WTC11 (cell line): Measurements from ENCODE around the gene RFTN1. TPM values are rescaled to one million over a fixed set of nuclear protein-coding genes. Genes with fewer than 3 reads are reported as not detected.

ENCODE experiments used
- ATAC-seq: fragments of 200-7000 bp; cut with Tn5 transposase; 2 replicates; pipeline ENCODE4 v1.10.0; 2021; ENCODE audit warnings: mild to moderate bottlenecking, moderate library complexity
- CTCF ChIA-PET: fragments of 300-600 bp; sonication (Branson Sonifier 250); formaldehyde crosslinking; loops from one replicate; lab custom pipeline; 2021; ENCODE audit warnings: antibody characterized with exemption; lab: Charles Lee
- POLR2A ChIA-PET: fragments of 350-600 bp; sonication (Branson Sonifier 250); formaldehyde crosslinking; loops from one replicate; lab custom pipeline; 2021; ENCODE audit warnings: antibody characterized with exemption; lab: Charles Lee
- DNase-seq: peaks from one replicate; pipeline ENCODE4 v3.0.0; 2021; ENCODE audit warnings: low spot score
- H3K27ac Mint-ChIP-seq: 2 replicates; pipeline ENCODE4 v1.8.0; 2021; ENCODE audit warnings: mixed read lengths
- H3K27me3 Mint-ChIP-seq: 2 replicates; pipeline ENCODE4 v1.8.0; 2021; ENCODE audit warnings: low read depth, mild to moderate bottlenecking, moderate library complexity, mixed read lengths
- H3K36me3 Mint-ChIP-seq: 2 replicates; pipeline ENCODE4 v1.8.0; 2021; ENCODE audit warnings: mixed read lengths
- H3K4me1 Mint-ChIP-seq: 2 replicates; pipeline ENCODE4 v1.8.0; 2022; ENCODE audit warnings: mixed read lengths
- H3K4me3 Mint-ChIP-seq: 2 replicates; pipeline ENCODE4 v1.8.0; 2021; ENCODE audit warnings: mild to moderate bottlenecking, moderate library complexity, mixed read lengths
- H3K9me3 Mint-ChIP-seq: 2 replicates; pipeline ENCODE4 v1.8.0; 2021; ENCODE audit warnings: mixed read lengths
- ATF6 ChIP-seq: sonication (generic); formaldehyde crosslinking; IDR thresholded peaks from 2 replicates; pipeline ENCODE4 v1.8.1; 2023; ENCODE audit warnings: mild to moderate bottlenecking, missing genetic modification reagents
- E2F1 ChIP-seq: sonication (generic); formaldehyde crosslinking; IDR thresholded peaks from 2 replicates; pipeline ENCODE4 v1.8.0; 2022; ENCODE audit warnings: mild to moderate bottlenecking, missing genetic modification reagents
- FOXJ3 ChIP-seq: sonication (generic); formaldehyde crosslinking; IDR thresholded peaks from 2 replicates; pipeline ENCODE4 v1.9.0; 2021; ENCODE audit warnings: missing genetic modification reagents, mild to moderate bottlenecking, borderline replicate concordance
- FOXK1 ChIP-seq: sonication (generic); formaldehyde crosslinking; IDR thresholded peaks from 2 replicates; pipeline ENCODE4 v1.8.0; 2022; ENCODE audit warnings: mild to moderate bottlenecking, moderate library complexity, missing genetic modification reagents
- HMGXB4 ChIP-seq: sonication (generic); formaldehyde crosslinking; IDR thresholded peaks from 2 replicates; pipeline ENCODE4 v1.8.1; 2023; ENCODE audit warnings: mild to moderate bottlenecking, moderate library complexity, missing genetic modification reagents
- MLX ChIP-seq: sonication (generic); formaldehyde crosslinking; IDR thresholded peaks from 2 replicates; pipeline ENCODE4 v1.8.1; 2023; ENCODE audit warnings: mild to moderate bottlenecking, missing genetic modification reagents, moderate library complexity
- MXD4 ChIP-seq: fragments of 250-450 bp; sonication (Bioruptor Pico); IDR thresholded peaks from 2 replicates; pipeline ENCODE4 v1.8.0; 2021; ENCODE audit warnings: mild to moderate bottlenecking, moderate library complexity, borderline replicate concordance
- NFATC4 ChIP-seq: fragments of 250-450 bp; sonication (Bioruptor Pico); IDR thresholded peaks from 2 replicates; pipeline ENCODE4 v1.9.0; 2021; ENCODE audit warnings: mild to moderate bottlenecking
- NR1H2 ChIP-seq: sonication (generic); formaldehyde crosslinking; IDR thresholded peaks from 2 replicates; pipeline ENCODE4 v1.9.0; 2021; ENCODE audit warnings: mild to moderate bottlenecking, moderate library complexity, missing genetic modification reagents
- NR3C1 ChIP-seq: sonication (generic); formaldehyde crosslinking; conservative IDR thresholded peaks from 2 replicates; pipeline ENCODE4 v1.8.1; 2023; ENCODE audit warnings: low read depth, mild to moderate bottlenecking, missing genetic modification reagents
- PREB ChIP-seq: sonication (generic); formaldehyde crosslinking; IDR thresholded peaks from 2 replicates; pipeline ENCODE4 v1.8.1; 2022; ENCODE audit warnings: mild to moderate bottlenecking, missing genetic modification reagents, moderate library complexity, borderline replicate concordance
- SMAD3 ChIP-seq: sonication (generic); formaldehyde crosslinking; IDR thresholded peaks from 2 replicates; pipeline ENCODE4 v1.8.0; 2022; ENCODE audit warnings: missing genetic modification reagents, mild to moderate bottlenecking, borderline replicate concordance
- ZBTB43 ChIP-seq: sonication (generic); formaldehyde crosslinking; IDR thresholded peaks from 2 replicates; pipeline ENCODE4 v1.8.1; 2023; ENCODE audit warnings: mild to moderate bottlenecking, missing genetic modification reagents
- ZSCAN18 ChIP-seq: fragments of 250-450 bp; sonication (Bioruptor Pico); IDR thresholded peaks from 2 replicates; pipeline ENCODE4 v2.1.2; 2022; ENCODE audit warnings: mild to moderate bottlenecking, moderate library complexity
- total RNA-seq: library from RNA; stranded (reverse); gene quantifications from 3 replicates; pipeline ENCODE4 v1.2.3, GENCODE V29; 2021

RFTN1 gene
- total RNA-seq, 1 experiment from 2014 or later, result 3.8 TPM

- TF ChIP-seq PREB (CRISPR knock-in tag) (no peak), FOXK1 (no peak), NR3C1 (CRISPR knock-in tag) (no peak), MLX (CRISPR knock-in tag) (no peak), ZBTB43 (no peak), ZSCAN18 (CRISPR knock-in tag) (no peak), HMGXB4 (CRISPR knock-in tag) (no peak)
These were observed 218.7 kb downstream of the RFTN1 start (continued) for GRCh38 chr3:16294844-16295243.

GRCh38 chr3:16290827-16291196, 222.7 kb downstream of the RFTN1 start:
- H3K27me3 Mint-ChIP-seq, result no peaks in the 10 kb centered on the region
- CTCF ChIA-PET, result interaction anchor here (0.5 to 3.4 kb wide), 31 partner anchors 9 to 628 kb away, joined by 3 to 40 read pairs (median 4); partner anchors contain the start of genes DPH3, OXNAD1 and RFTN1

More at GRCh38 chr3:16290827-16291196, 222.7 kb downstream of the RFTN1 start:
- TF ChIP-seq MXD4 (CRISPR knock-in tag) (no peak), SMAD3 (CRISPR knock-in tag) (no peak), NR1H2 (CRISPR knock-in tag) (no peak), FOXJ3 (CRISPR knock-in tag) (no peak), ZBTB43 (no peak), ATF6 (CRISPR knock-in tag) (no peak), NFATC4 (CRISPR knock-in tag) (no peak), E2F1 (CRISPR knock-in tag) (no peak)
- no peak overlapping the region for H3K4me3 Mint-ChIP-seq
- POLR2A ChIA-PET, result interaction anchor here (0.9 to 1.1 kb wide), 2 partner anchors 226 to 260 kb away, joined by 3 to 4 read pairs; no protein-coding TSS in a partner anchor
- DNase-seq (no peak), ATAC-seq (no peak)
- no peak overlapping the region for H3K27ac Mint-ChIP-seq
- H3K9me3 Mint-ChIP-seq, result peaks cover 10% of the 10 kb centered on the region
- H3K36me3 Mint-ChIP-seq, result peaks cover 29% of the 10 kb centered on the region
- H3K4me1 Mint-ChIP-seq, result no peaks in the 10 kb centered on the region
